Measurements from ENCODE around the gene SENP2. TPM values are rescaled to one million over a fixed set of nuclear protein-coding genes. Genes with fewer than 3 reads are reported as not detected.

The SENP2 gene
- total and polyA plus RNA-seq, 10 of the 15 experiments (the other 5 are each of a cell fraction or from before 2014, with no cell fraction given) = 9.0 to 42.7 (median 25.1) TPM

DNA sequence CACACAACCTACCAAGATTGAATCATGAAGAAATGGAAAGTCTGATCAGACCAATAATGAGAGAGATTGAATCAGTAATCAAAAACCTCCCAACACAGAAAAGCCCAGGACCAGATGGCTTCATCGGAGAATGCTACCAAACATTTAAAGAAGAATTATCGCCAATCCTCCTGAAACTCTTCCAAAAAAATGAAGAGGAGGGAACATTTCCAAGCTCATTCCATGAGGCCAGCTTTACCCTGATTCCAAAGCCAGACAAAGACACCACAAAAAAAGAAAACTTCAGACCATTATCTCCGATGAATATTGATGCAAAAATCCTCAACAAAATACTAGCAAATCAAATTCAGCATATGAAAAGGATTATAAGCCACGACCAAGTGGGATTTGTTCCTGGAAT lies 94.1 kb downstream of the SENP2 start:
- no peak overlapping the region for H3K4me2 ChIP-seq (ENCODE audit: control insufficient read depth, insufficient read depth)
- H3K36me3 ChIP-seq (ENCODE audit: control insufficient read depth in 2 of 2, insufficient read depth in 2 of 2, low read length in 1 of 2) = no peaks in the 10 kb centered on the region
- H2AFZ ChIP-seq (ENCODE audit: control insufficient read depth, low read depth, low read length) = no peak overlapping the region
- H3K4me3 ChIP-seq = no peak overlapping the region
- CTCF ChIA-PET = interaction anchor here (0.6 to 1.6 kb wide), 3 partner anchors 87 to 1738 kb away, joined by 3 to 6 read pairs (median 3); no protein-coding TSS in a partner anchor
- no peak for FAIRE-seq
- in situ Hi-C loops (cut with MboI) = no loop called here
- ATAC-seq = no peak
- no peaks in the 10 kb centered on the region for H3K4me1 ChIP-seq (ENCODE audit: control insufficient read depth, insufficient read depth, low read length)
- TF ChIP-seq HDAC2 (IDR thresholded peaks at IDR 0.05) (no peak), RFX5 (IDR thresholded peaks at IDR 0.05; ENCODE audit: low read depth, low read length) (no peak), JUNB (IDR thresholded peaks at IDR 0.05) (no peak), ZSCAN29 (IDR thresholded peaks at IDR 0.05) (no peak), EP300 (IDR thresholded peaks at IDR 0.05; ENCODE audit: borderline replicate concordance in 1 of 2, control insufficient read depth in 1 of 2, low read depth in 2 of 2, low read length in 2 of 2) (no peak), LARP7 (IDR thresholded peaks at IDR 0.05) (no peak), NR2C1 (IDR thresholded peaks at IDR 0.05) (no peak), ZBED1 (IDR thresholded peaks at IDR 0.05; ENCODE audit: borderline replicate concordance) (no peak), NRF1 (conservative IDR thresholded peaks at IDR 0.05; ENCODE audit: low read depth, low read length) (no peak), JUND (IDR thresholded peaks at IDR 0.05; ENCODE audit: low read depth, low read length) (no peak), CREB1 (IDR thresholded peaks at IDR 0.05; ENCODE audit: low read depth) (no peak)
- TF ChIP-seq, protein P1, sequence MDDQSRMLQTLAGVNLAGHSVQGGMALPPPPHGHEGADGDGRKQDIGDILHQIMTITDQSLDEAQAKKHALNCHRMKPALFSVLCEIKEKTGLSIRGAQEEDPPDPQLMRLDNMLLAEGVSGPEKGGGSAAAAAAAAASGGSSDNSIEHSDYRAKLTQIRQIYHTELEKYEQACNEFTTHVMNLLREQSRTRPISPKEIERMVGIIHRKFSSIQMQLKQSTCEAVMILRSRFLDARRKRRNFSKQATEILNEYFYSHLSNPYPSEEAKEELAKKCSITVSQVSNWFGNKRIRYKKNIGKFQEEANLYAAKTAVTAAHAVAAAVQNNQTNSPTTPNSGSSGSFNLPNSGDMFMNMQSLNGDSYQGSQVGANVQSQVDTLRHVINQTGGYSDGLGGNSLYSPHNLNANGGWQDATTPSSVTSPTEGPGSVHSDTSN (IDR thresholded peaks at IDR 0.05; ENCODE audit: insufficient replicate concordance, low read depth, low read length) = no peak
- TF ChIP-seq, protein P2, sequence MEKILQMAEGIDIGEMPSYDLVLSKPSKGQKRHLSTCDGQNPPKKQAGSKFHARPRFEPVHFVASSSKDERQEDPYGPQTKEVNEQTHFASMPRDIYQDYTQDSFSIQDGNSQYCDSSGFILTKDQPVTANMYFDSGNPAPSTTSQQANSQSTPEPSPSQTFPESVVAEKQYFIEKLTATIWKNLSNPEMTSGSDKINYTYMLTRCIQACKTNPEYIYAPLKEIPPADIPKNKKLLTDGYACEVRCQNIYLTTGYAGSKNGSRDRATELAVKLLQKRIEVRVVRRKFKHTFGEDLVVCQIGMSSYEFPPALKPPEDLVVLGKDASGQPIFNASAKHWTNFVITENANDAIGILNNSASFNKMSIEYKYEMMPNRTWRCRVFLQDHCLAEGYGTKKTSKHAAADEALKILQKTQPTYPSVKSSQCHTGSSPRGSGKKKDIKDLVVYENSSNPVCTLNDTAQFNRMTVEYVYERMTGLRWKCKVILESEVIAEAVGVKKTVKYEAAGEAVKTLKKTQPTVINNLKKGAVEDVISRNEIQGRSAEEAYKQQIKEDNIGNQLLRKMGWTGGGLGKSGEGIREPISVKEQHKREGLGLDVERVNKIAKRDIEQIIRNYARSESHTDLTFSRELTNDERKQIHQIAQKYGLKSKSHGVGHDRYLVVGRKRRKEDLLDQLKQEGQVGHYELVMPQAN (conservative IDR thresholded peaks at IDR 0.05) = no peak
- TF ChIP-seq, protein P3, sequence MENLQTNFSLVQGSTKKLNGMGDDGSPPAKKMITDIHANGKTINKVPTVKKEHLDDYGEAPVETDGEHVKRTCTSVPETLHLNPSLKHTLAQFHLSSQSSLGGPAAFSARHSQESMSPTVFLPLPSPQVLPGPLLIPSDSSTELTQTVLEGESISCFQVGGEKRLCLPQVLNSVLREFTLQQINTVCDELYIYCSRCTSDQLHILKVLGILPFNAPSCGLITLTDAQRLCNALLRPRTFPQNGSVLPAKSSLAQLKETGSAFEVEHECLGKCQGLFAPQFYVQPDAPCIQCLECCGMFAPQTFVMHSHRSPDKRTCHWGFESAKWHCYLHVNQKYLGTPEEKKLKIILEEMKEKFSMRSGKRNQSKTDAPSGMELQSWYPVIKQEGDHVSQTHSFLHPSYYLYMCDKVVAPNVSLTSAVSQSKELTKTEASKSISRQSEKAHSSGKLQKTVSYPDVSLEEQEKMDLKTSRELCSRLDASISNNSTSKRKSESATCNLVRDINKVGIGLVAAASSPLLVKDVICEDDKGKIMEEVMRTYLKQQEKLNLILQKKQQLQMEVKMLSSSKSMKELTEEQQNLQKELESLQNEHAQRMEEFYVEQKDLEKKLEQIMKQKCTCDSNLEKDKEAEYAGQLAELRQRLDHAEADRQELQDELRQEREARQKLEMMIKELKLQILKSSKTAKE (IDR thresholded peaks at IDR 0.05; ENCODE audit: low read depth, poor library complexity, severe bottlenecking) = no peak
- H3K27ac ChIP-seq (ENCODE audit: control insufficient read depth, insufficient read depth) = no peak overlapping the region
- BruUV-seq (replicated peaks) = no TSS peak
- H3K27me3 ChIP-seq (replicated peaks in 1 of 2; ENCODE audit: control insufficient read depth in 2 of 2, insufficient read depth in 2 of 2, low read length in 1 of 2) = no peaks in the 10 kb centered on the region; a peak in 1 of 4 replicates
- H3K9ac ChIP-seq (ENCODE audit: control insufficient read depth, insufficient read depth, low read length) = no peak overlapping the region
- no peaks in the 10 kb centered on the region for H3K79me2 ChIP-seq (ENCODE audit: control insufficient read depth, insufficient read depth, low read length)
- no peak for DNase-seq (ENCODE audit: low read depth, low spot score)
- intact Hi-C loops (cut with micrococcal nuclease; ENCODE audit: unreplicated experiment) = no loop called here
- no peaks in the 10 kb centered on the region for H3K9me3 ChIP-seq (replicated peaks; ENCODE audit: control insufficient read depth, insufficient read depth, low read length)
- no peaks in the 10 kb centered on the region for H4K20me1 ChIP-seq (ENCODE audit: control insufficient read depth, insufficient read depth)
- RAD21 ChIA-PET (ENCODE audit: unreplicated experiment) = no interaction called here
- SMC1A ChIA-PET (ENCODE audit: uncharacterized antibody, unreplicated experiment) = no interaction called here
- 36% methylated on average over 4 of the region's 4 CpGs for WGBS (ENCODE audit: insufficient coverage, insufficient replicate concordance, low lambda C conversion rate, missing lambda C conversion rate)
- POLR2A ChIA-PET = no interaction called here

All from GM12878 (cell line).